Left renal pelvis (tissue), 4 donors: Measurements from ENCODE around the gene CD81. TPM values are rescaled to one million over a fixed set of nuclear protein-coding genes. Genes with fewer than 3 reads are reported as not detected.

Source experiments
- DNase-seq, 4 donors: peaks; one replicate each; pipeline ENCODE4 v3.0.0-alpha.2; 2013; ENCODE audit warnings: low read depth in 4 of 4, low spot score in 3 of 4
- polyA plus RNA-seq, 4 donors: library from polyadenylated mRNA; unstranded; fragments of 120-200 nt; gene quantifications; one replicate each; pipeline ENCODE4 v1.2.1, GENCODE V29; 2013; ENCODE audit not compliant: insufficient read length in 4 of 4

The CD81 gene
- polyA plus RNA-seq, 4 donors, result 571 to 870 (median 604) TPM

DNA sequence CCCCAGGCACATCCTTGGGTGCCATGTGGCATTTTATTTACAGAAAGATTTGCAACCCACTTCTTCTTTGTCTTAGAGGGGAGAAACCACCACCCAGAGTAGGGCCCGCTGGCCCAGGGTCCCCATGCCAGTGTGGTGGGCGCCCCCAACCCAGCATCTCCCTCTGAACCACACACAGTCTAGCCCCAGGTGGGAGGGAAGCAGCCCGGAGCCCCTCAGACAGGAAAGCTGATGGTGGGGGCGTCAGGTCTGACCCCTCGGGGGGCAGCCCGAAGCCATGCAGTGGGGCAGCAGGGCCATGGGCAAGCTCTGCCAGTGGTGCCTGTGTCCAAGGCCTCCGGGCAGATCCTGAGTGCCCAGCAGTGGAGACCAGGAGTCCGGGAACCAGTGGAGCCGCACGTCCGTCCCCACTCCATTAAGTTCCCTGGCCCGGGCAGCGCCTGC lies 55.5 kb downstream of the CD81 start:
- no peak for DNase-seq

DNA sequence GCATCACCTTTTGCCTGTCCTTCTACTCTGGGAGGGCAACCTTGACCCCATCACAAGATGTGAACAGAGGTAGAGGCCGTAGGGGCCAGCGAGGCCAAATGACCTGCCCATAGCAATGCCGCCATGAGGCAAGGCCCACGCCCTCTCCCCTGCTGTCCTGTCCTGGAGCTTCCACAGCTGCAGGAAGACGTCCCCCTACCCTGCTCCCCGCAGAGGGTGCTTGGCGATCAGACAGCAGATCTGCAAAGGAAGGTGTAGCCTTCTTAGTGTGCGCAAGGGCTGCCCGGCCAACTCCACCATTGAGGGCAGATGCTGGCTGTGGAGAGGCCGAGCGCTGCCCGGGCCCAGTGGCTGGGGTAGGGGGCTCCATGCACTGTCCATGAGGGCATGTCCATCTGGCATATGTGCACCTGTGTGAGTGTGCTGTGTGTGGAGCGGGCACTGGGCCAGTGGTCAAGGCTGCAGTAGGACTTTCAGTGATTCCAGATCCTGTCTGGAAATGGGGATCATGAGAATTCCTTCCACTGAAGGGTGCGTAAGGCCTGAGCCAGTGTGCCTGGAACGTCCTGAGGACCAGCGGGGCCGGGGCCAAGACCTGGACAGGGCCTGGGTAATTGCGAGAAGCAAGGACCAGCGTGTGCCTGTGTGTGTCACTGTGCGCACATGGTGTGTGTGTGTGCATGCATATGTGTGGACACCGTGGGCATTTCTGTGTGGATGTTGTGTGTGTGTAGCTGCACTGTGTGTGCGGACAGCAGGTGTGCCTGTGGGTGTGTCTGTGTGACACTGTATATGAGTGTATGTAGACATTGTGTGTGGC lies 56.2 kb downstream of the CD81 start:
- DNase-seq, result no peak

DNA sequence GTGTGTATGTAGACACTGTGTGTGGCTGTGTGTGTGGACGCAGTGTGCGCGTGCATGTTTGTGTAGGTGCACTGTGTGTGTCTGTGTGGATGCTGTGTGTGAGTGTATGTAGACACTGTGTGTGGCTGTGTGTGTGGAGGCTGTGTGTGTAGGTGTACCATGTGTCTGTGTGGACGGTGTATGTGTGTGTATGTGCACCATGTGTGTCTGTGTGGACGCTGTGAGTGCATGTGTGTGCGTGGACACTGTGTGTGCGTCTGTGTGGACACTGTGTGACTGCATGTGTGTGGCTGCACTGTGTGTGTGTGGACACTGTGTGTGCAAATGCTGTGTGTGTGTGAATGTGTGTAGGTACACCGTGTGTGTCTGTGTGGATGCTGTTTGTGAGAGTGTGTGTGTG lies 56.9 kb downstream of the CD81 start:
- no peak for DNase-seq

DNA sequence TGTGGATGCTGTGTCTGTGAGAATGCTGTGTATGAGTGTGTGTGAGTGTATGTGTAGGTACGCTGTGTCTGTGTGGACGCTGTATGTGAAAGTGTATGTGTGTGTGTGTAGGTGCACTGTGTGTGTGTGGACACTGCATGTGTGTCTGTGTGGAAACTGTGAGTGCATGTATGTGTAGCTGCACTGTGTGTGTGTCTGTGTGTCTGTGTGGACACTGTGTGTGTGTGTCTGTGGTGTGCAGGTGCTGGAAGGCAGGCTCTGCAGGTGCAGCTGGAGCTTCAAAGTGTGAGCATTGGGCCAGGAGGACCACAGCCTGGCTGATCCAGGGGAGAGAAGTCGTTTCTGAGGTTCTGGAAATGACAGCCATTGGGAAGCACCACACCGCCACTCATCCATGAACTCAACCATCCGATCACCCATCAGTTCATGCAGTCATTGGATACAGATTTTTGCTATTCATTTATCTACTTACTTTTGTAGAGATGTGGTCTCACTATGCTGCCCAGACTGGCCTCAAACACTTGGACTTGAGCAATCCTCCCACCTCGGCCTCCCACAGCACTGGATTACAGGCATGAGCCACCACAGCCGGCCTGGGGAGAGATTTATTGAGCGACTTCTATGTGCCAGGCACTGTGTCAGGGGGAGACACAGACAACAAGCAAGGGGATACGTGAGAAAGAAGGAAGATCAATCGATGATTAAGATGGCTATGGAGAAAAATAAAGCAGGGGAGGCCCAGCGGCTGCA lies 57.6 kb downstream of the CD81 start:
- DNase-seq, result no peak

DNA sequence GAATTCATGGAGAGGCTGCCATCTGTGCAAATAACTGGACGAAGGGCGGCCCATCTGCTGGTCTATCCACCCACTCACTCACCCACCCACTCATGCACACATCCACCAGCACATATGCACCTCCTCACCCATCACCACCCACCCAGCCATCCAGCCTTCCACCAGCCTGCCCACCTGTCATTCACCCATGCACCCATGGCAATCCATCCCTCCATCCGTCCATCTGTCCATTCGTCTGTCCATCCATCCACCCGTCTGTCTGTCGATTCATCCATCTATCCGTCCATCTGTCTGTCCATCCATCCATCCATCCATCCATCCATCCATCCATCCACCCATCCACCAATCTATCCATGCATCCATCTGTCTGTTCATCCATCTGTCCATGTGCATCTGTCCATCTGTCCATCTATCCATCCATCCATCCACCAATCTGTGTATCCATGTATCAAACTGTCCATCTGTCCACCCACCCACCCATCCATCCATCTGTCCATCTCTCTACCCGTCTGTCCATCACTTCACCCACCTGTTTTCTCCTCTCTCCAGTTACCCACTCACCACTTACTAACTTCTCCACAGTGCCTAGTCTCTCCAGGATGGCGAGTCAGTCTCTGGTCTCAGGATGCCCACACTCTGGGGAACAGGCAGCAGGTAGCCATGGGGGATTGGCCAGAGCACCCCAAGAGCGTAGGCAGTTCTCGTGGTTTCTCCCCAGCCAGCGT lies 58.3 kb downstream of the CD81 start:
- no peak for DNase-seq

DNA sequence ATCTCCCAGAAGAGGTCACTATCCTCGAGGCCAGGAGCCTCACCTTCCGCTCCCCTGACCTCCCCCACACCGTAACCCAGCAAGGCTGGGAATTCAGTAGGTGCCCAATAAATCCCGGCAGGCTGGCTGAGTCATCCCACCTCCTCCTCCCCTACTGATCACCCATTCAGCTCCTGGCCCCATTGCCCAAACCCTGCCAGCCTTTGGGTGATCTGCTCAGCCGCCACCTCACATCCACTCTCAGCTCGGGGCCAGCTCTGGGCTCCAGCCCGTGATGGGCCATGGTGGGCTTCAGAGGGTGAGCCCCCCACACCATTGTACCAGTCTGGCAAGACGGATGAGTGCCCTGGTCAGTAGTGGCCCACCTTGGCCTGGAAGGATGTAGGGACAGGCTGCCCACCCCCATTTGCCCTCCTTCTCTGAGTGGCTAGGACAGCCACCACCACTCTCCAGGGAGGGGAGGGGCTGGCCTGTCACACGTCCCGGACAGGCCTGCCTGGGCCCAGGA lies 59.0 kb downstream of the CD81 start:
- no peak for DNase-seq

DNA sequence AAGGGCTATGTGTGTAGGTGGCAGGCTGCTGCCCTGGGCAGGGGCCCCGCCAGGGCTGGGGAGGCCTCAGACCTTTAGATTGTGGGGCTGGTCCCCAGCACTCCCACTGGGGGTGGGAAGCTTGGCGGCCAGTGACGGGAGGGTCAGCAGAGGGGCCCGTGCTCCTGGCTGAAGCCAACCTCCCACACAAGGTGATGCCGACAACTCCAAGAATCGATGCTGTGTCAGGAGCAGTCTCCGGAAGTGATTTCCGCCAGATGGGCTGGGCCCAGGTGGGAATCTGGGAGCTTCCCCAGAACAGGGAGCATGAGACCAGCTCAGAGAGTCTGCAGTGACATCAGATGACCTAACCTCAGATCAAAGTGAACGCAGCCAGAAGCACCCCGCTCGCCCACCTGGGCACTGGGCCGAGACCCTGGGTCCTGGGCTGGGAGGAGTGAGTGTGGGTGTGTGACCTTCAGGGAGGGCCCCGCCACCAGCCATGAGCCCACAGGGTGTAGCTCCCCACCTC lies 59.5 kb downstream of the CD81 start:
- no peak for DNase-seq

DNA sequence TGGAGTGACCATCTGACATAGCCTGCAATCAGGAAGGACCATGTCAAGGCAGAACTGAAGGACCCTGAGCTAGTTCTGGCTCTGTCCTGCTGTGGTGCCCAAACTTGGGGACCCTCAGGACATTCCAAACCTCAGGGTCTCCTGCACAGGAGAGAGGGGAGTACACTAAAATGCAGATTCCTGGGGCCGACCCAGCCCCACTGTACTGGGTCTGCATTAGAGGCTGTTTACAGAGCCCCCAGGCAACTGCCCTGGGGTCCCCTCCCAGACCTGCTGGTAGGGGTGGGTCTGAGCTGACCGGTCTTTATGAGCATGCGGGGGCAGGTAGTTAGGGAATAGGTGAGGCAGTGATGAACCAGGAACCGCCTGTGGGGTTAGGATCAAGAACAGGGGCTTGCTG lies 60.4 kb downstream of the CD81 start:
- DNase-seq, result no peak

DNA sequence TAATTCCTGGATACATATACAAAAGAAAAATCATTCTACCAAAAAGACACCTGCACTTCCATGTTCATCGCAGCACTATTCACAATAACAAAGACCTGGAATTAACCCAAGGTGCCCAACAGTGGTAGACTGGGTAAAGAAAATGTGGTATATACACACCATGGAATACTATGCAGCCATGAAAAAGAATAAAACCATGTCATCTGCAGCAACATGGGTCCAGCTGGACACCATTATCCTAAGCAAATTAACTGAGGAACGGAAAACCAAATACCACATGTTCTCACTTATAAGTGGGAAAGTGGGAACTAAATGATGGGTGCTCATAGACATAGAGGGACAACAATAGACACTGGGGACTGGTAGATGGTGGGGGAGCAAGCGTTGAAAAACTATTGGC lies 62.7 kb downstream of the CD81 start:
- no peak for DNase-seq

DNA sequence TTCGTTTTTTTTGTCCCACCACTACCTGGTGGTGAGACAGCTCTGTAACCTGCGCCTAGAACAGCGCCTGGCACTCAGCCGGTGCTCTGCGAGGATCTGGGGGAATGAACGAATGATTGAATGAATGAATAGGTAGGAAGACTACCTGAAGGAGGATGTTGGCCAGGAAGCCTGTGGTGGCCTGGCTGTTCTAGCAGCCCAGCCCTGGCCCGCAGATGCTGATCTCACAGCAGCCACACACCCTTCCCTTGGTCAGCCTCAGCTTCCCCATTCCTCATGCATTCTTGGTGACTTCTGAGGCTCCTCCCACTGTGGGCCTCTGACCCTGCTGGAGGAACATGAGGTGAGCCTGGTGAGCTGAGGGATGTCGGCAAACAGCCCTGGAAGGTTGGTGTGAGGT lies 63.5 kb downstream of the CD81 start:
- no peak for DNase-seq

DNA sequence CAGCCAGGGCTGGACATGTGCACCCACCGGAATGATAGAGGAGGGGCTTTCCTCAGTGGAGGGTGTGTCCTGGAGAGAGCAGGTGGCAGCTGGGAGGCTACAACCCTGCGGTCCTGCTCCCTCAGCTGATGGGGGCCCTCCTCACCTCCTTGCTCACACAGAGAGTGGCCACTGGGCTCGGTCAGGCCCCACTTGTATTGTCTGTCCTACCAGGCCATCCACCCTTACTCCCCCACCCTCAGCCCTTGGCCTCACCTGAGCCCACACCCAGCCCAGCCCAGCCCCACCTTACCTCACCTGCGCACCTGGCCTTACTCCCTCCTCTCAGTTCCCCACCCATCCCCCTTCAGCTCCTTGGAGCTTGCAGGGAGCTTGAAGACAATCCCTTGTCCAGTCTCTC lies 64.1 kb downstream of the CD81 start:
- DNase-seq, result no peak

DNA sequence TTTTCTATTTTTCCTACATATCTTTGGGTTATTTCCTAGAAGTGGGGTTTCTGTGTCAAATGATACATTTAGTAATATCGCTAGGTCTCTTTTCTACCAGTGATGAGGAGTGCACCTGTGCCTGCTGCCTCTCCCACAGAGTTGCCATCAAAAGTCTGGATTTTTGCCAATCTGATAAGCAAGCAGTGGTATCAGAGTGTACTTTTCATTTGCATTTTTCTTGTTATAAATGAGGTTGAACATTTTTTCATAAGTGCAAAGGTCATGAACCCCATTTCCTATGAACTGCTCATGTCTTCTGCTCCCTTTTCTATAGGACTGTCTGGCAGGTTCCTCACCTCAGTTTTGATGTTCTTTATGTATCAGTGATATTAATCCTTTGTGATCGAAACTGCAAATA lies 65.5 kb downstream of the CD81 start:
- DNase-seq, result no peak

DNA sequence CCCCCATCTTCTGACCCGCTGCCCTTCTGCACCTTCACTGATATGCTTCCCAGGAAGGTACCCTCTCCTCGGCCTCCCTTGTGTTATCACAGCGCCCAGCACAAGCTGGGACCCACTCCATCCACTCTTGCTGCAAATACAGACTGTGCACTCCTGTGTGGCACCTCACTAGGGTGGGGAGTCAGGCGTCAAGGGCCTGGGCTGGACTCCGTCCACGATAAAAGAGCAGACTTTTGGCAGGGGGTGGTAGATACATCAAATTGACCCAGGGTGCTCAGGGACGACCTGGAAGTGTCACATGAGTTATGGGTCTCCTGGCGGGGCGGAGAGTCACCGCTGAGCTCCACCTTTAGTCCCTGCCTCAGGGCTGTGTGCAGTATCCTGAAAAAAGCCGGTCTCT lies 66.3 kb downstream of the CD81 start:
- DNase-seq, result no peak

DNA sequence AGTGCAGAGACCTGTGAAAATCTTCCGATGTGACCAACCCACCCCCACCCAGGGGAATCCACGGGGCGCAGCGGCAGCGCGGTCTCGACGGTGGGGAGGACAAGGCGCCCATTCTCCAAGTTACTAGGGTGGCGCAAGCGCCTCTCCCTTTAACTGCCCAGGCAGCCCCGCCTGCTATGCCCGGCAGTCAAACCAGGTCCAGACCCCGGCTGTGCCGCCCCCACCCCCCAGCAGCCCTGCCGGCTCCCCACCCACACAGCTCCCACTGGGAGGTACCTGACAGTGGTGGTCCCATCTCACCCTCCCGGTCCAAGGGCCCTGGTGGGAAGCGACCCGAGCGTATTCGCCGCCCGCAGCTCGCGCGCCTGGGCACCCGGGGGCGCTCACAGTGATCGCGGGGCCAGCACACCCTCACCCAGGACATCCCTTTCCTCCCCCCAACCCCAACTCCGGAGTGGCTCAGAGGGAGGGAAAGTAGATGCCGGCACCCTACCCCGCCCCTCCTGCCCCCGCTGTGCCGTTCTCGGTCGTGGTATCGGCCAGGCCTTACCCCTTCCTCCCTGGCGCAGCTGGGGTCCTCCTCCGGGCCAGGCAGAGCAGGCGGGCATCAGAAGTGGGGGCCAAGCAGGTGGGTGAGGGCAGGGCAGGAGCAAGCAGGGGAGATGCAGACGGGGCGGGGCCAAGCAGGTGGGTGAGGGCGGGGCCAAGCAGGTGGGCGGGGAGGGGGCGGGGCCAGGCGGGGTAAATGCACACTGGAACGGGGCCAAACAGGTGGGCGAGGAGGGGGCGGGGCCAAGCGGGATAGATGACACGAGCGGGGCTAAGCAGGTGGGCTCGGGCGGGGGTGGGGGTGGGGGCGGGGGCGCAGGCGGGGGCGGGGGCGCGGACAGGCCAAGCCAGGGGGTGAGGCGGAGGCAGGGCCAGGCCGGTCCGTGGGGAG lies 67.0 kb downstream of the CD81 start, which contains the start of gene TRPM5:
TRPM5 (minus strand) TSS at position 634 of the 940 bp plus-strand sequence. CDS start 21,478 bp downstream, outside the sequence.
- no peak for DNase-seq

DNA sequence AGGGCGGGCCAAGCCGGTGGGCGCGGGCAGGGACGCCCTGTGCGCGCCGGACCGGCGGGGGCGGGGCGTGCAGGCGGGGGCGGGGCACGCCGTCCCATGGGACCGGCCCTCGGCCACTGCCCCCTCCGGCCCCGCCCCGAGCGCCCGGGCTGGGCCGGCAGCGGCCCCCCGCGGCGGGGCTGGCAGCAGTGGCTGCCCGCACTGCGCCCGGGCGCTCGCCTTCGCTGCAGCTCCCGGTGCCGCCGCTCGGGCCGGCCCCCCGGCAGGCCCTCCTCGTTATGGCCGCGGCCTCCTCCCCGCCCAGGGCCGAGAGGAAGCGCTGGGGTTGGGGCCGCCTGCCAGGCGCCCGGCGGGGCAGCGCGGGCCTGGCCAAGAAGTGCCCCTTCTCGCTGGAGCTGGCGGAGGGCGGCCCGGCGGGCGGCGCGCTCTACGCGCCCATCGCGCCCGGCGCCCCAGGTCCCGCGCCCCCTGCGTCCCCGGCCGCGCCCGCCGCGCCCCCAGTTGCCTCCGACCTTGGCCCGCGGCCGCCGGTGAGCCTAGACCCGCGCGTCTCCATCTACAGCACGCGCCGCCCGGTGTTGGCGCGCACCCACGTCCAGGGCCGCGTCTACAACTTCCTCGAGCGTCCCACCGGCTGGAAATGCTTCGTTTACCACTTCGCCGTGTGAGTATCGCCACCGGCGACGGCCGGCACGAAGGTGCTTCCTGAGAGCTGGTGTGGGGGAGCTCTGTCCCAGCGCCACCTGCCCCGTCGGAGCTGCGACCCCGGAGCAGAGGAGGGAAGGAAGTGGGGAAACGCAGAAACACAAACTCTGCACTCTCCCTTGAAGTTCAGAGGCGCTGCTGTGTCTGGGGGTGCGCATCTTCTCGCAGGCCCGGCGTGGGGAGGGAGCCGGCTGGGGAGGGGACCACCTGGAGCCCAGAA lies 68.0 kb downstream of the CD81 start, which contains the start of gene KCNQ1:
KCNQ1 (plus strand) TSS at position 188 of the 925 bp plus-strand sequence; CDS start at position 279, 91 bp downstream.
- DNase-seq, result no peak

DNA sequence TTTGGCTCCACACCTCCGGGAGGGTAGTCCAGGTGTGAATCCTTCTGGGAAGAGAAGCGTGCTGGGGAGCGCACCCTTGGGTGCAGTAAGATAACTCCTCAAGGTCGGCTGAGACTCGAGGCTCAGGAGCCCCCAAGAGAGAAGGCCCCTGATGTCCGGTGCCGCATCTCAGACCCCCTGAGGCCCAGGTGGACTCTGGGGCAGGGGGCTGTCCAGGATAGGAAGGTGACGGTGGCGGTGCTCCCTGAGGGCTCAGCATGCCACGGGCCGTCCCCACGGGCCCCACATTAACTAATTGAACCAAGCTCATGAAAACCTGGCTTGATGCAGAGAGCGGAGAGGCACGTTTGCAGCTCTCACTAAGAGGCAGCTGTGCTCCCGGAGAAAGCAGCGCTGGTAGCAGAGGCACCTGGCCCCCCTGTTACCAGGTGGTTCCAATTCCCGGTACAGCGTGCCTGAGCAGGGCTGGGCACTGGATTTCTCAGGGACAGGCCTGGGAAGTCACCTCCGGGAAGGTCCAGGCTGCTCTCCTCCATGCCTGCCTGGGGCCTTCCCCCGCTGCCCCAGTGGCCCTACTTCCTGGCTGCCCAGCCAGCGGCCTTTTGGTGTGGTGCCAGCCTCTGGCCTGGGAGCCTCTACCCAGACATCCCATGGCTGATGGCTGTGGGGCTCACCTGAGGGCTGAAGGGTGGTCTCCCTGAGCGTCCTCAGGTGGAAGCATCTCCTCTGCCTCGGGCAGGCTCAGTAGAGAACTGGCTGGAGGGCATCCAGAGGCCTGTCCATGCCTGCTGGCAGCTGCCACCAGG lies 68.8 kb downstream of the CD81 start:
- no peak for DNase-seq

DNA sequence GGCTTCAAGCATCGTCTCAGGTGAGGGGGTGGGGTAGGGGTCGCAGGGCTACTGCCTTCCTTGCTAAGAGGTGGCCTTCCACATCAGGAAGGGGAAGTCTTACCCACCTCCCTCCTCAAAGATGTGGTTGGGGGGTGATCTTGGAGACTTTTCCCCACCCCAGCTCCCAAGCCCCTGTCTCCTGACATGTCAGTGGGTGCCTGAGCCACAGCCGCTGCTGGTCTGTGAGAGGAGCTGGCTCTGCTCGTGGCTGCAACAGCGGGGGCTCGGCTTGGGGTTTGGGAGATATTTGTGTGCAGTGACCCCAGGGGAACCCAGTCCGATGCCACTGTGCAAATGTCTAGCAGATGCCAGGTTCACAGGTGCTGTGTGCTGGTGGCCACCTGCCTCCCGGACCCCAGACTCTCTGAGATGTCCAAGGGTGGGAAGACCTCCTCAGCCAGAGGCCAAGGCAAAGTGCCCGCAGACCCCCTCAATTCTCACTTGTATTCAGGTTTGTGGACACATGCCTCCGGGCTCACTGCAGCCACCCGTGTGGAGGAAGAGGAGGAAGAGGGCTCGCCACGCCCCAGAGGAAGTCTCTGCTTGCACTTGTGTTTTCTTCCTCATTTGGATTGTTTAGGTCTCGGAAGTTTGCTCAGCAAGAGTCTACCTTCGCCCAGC lies 69.6 kb downstream of the CD81 start:
- DNase-seq, result no peak
